ENCODE measurements around the gene ERGIC3.

ERGIC3 gene

DNA sequence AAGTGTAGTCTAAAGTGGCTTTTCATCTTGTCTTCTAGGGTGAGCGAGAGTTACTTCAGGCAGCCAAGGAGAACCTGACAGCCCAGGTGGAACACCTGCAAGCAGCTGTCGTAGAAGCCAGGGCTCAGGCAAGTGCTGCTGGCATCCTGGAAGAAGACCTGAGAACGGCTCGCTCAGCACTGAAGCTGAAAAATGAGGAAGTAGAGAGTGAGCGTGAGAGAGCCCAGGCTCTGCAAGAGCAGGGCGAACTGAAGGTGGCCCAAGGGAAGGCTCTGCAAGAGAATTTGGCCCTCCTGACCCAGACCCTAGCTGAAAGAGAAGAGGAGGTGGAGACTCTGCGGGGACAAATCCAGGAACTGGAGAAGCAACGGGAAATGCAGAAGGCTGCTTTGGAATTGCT lies 39.5 kb upstream of the ERGIC3 start:
- DNase-seq (ENCODE audit: low read depth), result no peak
- TF ChIP-seq, protein P1, sequence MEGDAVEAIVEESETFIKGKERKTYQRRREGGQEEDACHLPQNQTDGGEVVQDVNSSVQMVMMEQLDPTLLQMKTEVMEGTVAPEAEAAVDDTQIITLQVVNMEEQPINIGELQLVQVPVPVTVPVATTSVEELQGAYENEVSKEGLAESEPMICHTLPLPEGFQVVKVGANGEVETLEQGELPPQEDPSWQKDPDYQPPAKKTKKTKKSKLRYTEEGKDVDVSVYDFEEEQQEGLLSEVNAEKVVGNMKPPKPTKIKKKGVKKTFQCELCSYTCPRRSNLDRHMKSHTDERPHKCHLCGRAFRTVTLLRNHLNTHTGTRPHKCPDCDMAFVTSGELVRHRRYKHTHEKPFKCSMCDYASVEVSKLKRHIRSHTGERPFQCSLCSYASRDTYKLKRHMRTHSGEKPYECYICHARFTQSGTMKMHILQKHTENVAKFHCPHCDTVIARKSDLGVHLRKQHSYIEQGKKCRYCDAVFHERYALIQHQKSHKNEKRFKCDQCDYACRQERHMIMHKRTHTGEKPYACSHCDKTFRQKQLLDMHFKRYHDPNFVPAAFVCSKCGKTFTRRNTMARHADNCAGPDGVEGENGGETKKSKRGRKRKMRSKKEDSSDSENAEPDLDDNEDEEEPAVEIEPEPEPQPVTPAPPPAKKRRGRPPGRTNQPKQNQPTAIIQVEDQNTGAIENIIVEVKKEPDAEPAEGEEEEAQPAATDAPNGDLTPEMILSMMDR (IDR thresholded peaks at IDR 0.05; ENCODE audit: control insufficient read depth, extremely low read depth, insufficient read depth), result no peak
- H3K4me3 ChIP-seq (ENCODE audit: low read depth, low read length), result no peak overlapping the region

DNA sequence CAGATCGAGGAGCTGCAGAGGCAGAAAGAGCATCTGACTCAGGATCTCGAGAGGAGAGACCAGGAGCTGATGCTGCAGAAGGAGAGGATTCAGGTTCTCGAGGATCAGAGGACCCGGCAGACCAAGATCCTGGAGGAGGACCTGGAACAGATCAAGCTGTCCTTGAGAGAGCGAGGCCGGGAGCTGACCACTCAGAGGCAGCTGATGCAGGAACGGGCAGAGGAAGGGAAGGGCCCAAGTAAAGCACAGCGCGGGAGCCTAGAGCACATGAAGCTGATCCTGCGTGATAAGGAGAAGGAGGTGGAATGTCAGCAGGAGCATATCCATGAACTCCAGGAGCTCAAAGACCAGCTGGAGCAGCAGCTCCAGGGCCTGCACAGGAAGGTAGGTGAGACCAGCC lies 38.6 kb upstream of the ERGIC3 start:
- TF ChIP-seq, protein P1 (IDR thresholded peaks at IDR 0.05; ENCODE audit: control insufficient read depth, extremely low read depth, insufficient read depth), result no peak
- no peak for DNase-seq (ENCODE audit: low read depth)
- H3K4me3 ChIP-seq (ENCODE audit: low read depth, low read length), result no peak overlapping the region

DNA sequence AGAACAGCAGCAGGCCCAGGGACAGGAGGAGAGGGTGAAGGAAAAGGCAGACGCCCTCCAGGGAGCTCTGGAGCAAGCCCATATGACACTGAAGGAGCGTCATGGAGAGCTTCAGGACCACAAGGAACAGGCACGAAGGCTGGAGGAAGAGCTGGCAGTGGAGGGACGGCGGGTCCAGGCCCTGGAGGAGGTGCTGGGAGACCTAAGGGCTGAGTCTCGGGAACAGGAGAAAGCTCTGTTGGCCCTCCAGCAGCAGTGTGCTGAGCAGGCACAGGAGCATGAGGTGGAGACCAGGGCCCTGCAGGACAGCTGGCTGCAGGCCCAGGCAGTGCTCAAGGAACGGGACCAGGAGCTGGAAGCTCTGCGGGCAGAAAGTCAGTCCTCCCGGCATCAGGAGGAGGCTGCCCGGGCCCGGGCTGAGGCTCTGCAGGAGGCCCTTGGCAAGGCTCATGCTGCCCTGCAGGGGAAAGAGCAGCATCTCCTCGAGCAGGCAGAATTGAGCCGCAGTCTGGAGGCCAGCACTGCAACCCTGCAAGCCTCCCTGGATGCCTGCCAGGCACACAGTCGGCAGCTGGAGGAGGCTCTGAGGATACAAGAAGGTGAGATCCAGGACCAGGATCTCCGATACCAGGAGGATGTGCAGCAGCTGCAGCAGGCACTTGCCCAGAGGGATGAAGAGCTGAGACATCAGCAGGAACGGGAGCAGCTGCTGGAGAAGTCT lies 37.9 kb upstream of the ERGIC3 start:
- H3K4me3 ChIP-seq (ENCODE audit: low read depth, low read length), result no peak overlapping the region
- DNase-seq (ENCODE audit: low read depth), result no peak
- TF ChIP-seq, protein P1 (IDR thresholded peaks at IDR 0.05; ENCODE audit: control insufficient read depth, extremely low read depth, insufficient read depth), result no peak

DNA sequence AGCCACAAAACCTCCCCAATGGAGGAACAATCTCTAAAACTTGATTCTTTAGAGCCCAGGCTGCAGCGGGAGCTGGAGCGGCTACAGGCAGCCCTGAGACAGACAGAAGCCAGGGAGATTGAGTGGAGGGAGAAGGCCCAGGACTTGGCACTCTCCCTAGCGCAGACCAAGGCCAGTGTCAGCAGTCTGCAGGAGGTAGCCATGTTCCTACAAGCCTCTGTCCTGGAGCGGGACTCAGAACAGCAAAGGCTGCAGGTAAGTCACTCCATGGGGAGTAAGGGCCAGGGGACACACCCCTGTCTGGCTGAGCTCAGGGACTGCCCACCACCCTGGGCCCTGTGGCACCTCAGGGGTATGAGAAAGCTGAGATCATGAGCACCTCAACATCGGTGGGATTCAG lies 37.1 kb upstream of the ERGIC3 start:
- TF ChIP-seq, protein P1 (IDR thresholded peaks at IDR 0.05; ENCODE audit: control insufficient read depth, extremely low read depth, insufficient read depth), result no peak
- no peak for DNase-seq (ENCODE audit: low read depth)

DNA sequence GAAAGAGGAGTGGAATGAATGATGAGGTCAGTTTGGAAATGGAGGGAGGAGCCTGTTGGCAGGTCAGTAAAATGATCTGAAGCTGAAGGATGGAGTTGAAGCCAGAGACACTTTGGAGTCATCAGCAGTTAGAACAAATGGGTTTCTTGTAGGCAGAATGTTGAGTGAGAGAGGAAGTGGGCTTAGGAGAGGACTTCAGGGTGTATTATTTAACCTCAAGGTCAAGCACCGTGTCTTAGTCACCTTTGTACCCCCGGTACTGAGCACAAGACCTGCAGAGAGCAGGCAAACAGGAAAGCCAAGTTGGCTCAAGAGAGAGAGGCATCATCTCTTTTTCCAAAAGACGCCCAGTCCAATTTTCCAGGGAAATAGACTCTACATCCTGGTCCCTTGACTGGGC lies 35.7 kb upstream of the ERGIC3 start:
- DNase-seq (ENCODE audit: low read depth), result no peak
- H3K4me3 ChIP-seq (ENCODE audit: low read depth, low read length), result no peak overlapping the region
- TF ChIP-seq, protein P1 (IDR thresholded peaks at IDR 0.05; ENCODE audit: control insufficient read depth, extremely low read depth, insufficient read depth), result no peak

More for the DNA sequence above, 37.1 kb upstream of the ERGIC3 start:
- H3K4me3 ChIP-seq (ENCODE audit: low read depth, low read length), result no peak overlapping the region

DNA sequence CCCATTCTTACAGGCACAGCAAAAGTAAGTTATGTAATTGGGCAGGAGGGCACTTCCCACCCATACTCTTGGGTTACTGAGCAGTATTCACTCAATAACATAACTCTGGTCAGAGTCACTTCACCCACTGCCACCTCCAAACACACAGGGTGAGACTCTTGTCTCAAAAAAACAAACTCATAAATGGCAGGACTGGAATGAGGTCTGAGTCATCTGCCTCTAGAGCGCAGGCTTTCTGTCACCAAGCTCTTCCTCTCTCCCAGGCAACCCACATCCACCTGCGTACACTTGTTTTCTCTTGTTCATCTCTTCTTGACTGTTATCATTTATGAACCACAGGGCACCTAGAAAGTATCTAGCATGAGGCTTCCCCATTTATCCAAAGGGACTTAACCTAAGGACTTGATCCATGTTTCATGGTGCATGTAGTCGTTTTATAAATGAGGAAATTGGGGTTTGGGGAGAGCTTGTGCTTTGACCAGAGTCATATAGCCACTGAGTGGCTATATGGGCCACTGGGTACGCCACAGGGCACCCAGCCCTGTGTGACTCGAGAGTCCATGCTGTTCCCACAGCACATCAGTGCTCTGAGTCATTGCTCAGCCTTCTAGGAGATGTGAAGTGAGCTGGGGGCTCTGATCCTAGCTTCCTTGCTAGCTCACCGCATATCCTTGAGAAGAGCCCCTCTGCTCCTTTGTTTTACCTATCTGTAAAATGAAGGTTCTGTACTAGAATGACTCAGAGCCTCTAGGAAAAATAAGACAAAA lies 34.8 kb upstream of the ERGIC3 start:
- H3K4me3 ChIP-seq (ENCODE audit: low read depth, low read length), result no peak overlapping the region
- no peak for DNase-seq (ENCODE audit: low read depth)
- TF ChIP-seq, protein P1 (IDR thresholded peaks at IDR 0.05; ENCODE audit: control insufficient read depth, extremely low read depth, insufficient read depth), result no peak

All from LNCaP clone FGC (cell line).